Left ventricle myocardium inferior (tissue), 1 donor: ENCODE measurements around the gene CRBN. TPM values are rescaled to one million over a fixed set of nuclear protein-coding genes. Genes with fewer than 3 reads are reported as not detected.

ENCODE experiments used
- DNase-seq: peaks from one replicate; pipeline ENCODE4 v3.0.0-alpha.2; 2020
- H3K27ac ChIP-seq: fragments of 200-600 bp; replicated peaks from 2 replicates; pipeline ENCODE4 v1.8.0; 2021
- H3K27me3 ChIP-seq: fragments of 200-600 bp; 2 replicates; pipeline ENCODE4 v1.8.0; 2021; ENCODE audit warnings: low read depth
- H3K36me3 ChIP-seq: fragments of 200-600 bp; 2 replicates; pipeline ENCODE4 v1.8.0; 2021
- H3K4me1 ChIP-seq: fragments of 200-600 bp; 2 replicates; pipeline ENCODE4 v1.8.0; 2021
- H3K4me3 ChIP-seq: fragments of 200-600 bp; 2 replicates; pipeline ENCODE4 v1.8.0; 2021; ENCODE audit warnings: mild to moderate bottlenecking, moderate library complexity
- H3K9me3 ChIP-seq: fragments of 200-600 bp; replicated peaks from 2 replicates; pipeline ENCODE4 v1.8.0; 2021
- CTCF ChIP-seq: fragments of 200-600 bp; IDR thresholded peaks from 2 replicates; pipeline ENCODE4 v1.8.0; 2021; ENCODE audit warnings: antibody characterized with exemption, mild to moderate bottlenecking, borderline replicate concordance
- intact Hi-C: fragments of 100-400 bp; cut with micrococcal nuclease; formaldehyde crosslinking; loops from one replicate; pipeline ENCODE4 v1.11.0; 2022
- total RNA-seq: library from RNA; stranded (reverse); fragmentation: NEBNext Ultra II Directional; extraction: Animal tissue kit (Norgen Biotek cat#: 25700); gene quantifications from one replicate; pipeline ENCODE4 v1.2.1, GENCODE V29; 2021
- donor health status: DM: no; HTN: yes; CAD: no; lungs with severe emphysema.

CRBN gene
- total RNA-seq, 1 donor from 2014 or later, result 53.8 TPM

DNA sequence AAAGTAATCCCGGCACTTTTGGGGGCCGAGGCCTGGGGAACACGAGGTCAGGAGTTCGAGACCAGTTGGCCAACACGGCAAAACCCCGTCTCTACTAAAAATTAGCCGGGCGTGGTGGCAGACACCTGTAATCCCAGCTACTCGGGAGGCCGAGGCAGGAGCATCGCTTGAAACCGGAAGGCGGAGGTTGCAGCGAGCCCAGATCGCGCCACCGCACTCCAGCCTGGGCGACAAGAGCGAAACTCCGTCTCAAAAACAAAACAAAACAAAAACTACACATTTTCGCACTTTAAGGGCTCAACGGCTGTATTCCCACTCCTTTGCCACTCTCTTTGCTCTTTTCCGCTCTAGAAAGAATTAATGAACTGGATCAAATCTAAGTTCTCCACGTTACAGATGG, 53.5 kb downstream of the CRBN start:
- Histone ChIP-seq H3K9me3 (no peaks in the 10 kb centered on the region), H3K36me3 (peaks cover 20% of the 10 kb centered on the region), H3K27me3 (no peaks in the 10 kb centered on the region), H3K4me1 (peaks cover 42% of the 10 kb centered on the region), H3K27ac (peak overlapping the region; percentile 95), H3K4me3 (peak overlapping the region; percentile 97)
- TF ChIP-seq CTCF, result no peak
- intact Hi-C loops, result no loop called here
- DNase-seq, result no peak

- Histone ChIP-seq H3K9me3 (no peaks in the 10 kb centered on the region), H3K36me3 (no peaks in the 10 kb centered on the region), H3K4me1 (no peaks in the 10 kb centered on the region), H3K27ac (no peak overlapping the region), H3K27me3 (no peaks in the 10 kb centered on the region), H3K4me3 (no peak overlapping the region)
- no peak for DNase-seq
- TF ChIP-seq CTCF, result no peak
- intact Hi-C loops, result no loop called here
These were observed 60.1 kb downstream of the CRBN start for GRCh38 chr3:3119393-3119851.

DNA sequence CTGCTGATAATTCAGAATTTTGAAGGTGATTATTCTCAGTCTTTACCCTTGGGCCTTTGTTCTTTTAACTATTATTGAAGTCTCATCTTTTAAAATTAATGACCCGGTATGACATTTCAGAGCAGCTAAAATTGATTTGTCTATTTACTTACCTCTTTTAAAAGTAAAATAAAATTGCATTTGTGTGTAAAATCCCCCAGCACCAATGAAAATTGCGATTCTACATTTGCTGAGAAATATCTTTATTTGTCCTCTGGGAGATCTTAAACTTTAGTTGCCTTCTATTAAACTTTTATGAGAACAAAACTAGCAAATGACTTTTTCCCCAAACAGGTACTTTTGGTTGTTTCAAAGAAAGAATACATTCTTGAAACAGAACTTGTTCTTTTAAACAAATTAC, 61.8 kb downstream of the CRBN start:
- Histone ChIP-seq H3K27ac (no peak overlapping the region), H3K36me3 (no peaks in the 10 kb centered on the region), H3K9me3 (no peaks in the 10 kb centered on the region), H3K27me3 (no peaks in the 10 kb centered on the region), H3K4me1 (no peaks in the 10 kb centered on the region), H3K4me3 (no peak overlapping the region)
- TF ChIP-seq CTCF, result no peak
- intact Hi-C loops, result no loop called here
- no peak for DNase-seq

DNA sequence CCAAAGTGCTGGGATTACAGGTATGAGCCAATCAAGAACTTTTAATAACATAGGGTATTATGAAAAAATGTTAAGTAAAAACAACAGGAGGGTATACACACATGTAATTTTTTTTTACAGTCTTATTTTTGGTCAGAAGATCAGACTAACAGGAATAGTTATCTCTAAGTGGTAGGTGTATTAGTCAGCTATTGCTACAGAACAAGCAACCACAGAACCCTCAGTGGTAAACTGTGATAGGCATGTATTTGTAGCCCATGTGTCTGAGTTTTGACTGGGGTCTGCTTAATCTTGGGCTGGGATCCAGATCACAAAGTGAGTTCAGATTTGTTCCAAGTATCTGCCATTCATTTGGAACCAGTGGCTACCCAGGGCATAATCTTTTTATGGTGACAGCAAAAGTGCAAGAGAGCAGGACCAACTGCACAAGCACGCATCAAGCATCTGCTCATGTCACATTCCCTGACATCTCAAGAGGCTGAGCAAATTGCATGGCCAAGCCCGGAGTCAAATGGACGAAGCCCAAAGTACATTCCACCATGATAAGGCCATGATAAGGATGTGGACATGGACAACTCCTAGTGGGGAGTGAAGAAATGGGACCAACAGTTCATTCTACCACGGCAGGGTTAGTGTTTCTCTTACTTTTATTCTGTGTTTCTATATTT, 66.3 kb downstream of the CRBN start:
- intact Hi-C loops, result no loop called here
- Histone ChIP-seq H3K27me3 (no peaks in the 10 kb centered on the region), H3K27ac (no peak overlapping the region), H3K36me3 (no peaks in the 10 kb centered on the region), H3K4me3 (no peak overlapping the region), H3K4me1 (no peaks in the 10 kb centered on the region), H3K9me3 (no peaks in the 10 kb centered on the region)
- no peak for DNase-seq
- TF ChIP-seq CTCF, result no peak

DNA sequence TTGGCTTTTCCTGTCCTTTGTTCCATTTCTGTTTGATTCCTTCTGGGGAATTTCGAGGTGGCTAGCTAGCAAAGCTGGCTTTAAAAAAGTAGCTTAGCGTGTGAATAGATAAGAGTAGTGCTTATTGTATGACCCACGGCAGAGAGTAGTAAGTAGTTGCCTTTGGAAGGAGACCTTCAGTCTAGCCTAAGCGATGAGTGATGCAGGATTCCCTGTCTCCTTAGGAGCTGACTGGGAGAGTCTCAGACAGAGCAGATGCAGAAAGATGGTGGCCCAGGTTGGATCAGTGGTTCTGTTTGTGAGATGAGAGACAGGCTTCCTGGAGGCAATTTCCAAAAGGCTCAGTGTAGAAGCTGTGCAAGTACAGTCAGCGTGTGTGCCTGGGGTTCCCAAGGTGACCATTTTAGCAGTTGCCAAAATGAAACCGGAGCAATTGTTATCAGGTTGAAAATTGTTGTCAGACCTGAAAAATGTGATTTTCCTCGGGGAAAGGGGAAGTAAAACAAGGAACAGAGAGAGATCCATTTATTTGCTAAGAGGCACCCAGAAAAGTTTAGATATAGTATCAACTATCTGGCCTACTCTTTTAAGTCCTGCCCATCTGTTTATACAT, 68.6 kb downstream of the CRBN start:
- intact Hi-C loops, result no loop called here
- Histone ChIP-seq H3K4me3 (no peak overlapping the region), H3K27ac (no peak overlapping the region), H3K4me1 (no peaks in the 10 kb centered on the region), H3K36me3 (no peaks in the 10 kb centered on the region), H3K27me3 (no peaks in the 10 kb centered on the region), H3K9me3 (no peaks in the 10 kb centered on the region)
- no peak for DNase-seq
- TF ChIP-seq CTCF, result no peak
